Aortic smooth muscle cell (primary cell): ENCODE measurements around the gene NDUFV3. TPM values are rescaled to one million over a fixed set of nuclear protein-coding genes. Genes with fewer than 3 reads are reported as not detected.

Experiments used
- total RNA-seq: library from RNA; depleted of rRNA; stranded (reverse); fragments of >200 nt; gene quantifications from 2 replicates; pipeline ENCODE4 v1.2.3, GENCODE V29; 2014

The NDUFV3 gene
- total RNA-seq = 47.4 and 55.0 TPM in 2 replicates

GRCh38 chr21:42892931-42893755 lies at the start of gene NDUFV3:
TSS of gene NDUFV3 (plus strand) at chr21:42893309. CDS start at chr21:42893334, 25 bp downstream.

DNA sequence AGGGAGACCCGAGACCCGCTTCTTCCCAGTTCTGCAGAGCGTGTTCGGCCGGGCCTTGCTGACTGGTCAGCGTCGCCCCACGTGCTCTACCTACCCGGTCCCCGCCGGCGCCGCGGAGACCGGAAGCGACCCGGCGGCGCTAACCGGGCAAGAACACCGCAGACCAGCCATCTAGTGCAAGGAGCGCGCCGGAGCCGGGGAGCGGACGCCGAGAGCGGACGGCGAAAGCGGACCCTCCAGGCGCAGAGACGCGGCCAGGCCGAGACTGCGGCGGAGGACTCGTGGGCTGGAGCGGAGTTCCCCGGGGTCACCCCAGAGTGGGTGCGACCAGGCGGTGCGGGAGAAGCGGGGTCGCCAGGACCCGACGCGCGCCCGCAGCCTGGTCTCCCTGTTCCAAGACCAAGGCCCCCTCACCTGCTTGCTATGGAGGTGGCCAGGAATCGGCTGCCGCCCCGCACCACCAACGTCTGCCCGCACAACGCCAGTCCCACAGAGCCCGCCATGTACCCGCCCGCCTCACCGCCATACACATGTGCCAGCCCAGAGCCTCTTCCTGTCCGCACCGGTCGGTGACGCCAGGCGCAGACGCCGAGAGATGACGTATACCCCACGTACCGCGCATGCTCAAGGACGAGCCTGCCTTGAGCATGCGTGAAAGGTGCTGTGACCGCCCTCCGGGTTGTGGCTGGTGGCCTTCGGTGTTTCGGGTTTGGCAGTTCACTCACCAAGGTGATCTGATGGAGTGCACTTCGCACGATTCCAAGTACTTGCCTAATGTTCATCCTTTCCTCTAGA lies 13.9 kb upstream of the NDUFV3 start, which contains the start of gene WDR4:
Gene WDR4 (minus strand): TSS at position 547 of the 795 bp plus-strand sequence. CDS start 44 bp downstream, at position 503.

GRCh38 chr21:42925114-42925926 lies 32.2 kb downstream of the NDUFV3 start, which contains the start of gene ERVH48-1:
TSS of gene ERVH48-1 (minus strand) at chr21:42925630. CDS start at chr21:42919006, 6,624 bp downstream.

Other genes starting within 250 kb of the NDUFV3 start
- gene PDE9A, start 239.7 kb upstream of the NDUFV3 start, total RNA-seq = 0.44 and 1.2 TPM in 2 replicates
- 6.3 and 11.4 TPM in 2 replicates for gene WDR4, start 13.8 kb upstream of the NDUFV3 start, total RNA-seq
- not detected in 2 replicates for gene ERVH48-1, start 32.3 kb downstream of the NDUFV3 start, total RNA-seq
- gene PKNOX1, start 81.3 kb downstream of the NDUFV3 start, total RNA-seq = 7.1 and 9.3 TPM in 2 replicates
- 8.7 and 9.8 TPM in 2 replicates for gene CBS, start 182.5 kb downstream of the NDUFV3 start, total RNA-seq
- 15.2 and 21.5 TPM in 2 replicates for gene U2AF1, start 214.3 kb downstream of the NDUFV3 start, total RNA-seq